ENCODE measurements around the gene ACAD8.

Gene ACAD8

GRCh38 chr11:134290646-134291045 is 37.3 kb downstream of the ACAD8 start:
- DNase-seq (ENCODE audit: low read depth), result no peak

DNA sequence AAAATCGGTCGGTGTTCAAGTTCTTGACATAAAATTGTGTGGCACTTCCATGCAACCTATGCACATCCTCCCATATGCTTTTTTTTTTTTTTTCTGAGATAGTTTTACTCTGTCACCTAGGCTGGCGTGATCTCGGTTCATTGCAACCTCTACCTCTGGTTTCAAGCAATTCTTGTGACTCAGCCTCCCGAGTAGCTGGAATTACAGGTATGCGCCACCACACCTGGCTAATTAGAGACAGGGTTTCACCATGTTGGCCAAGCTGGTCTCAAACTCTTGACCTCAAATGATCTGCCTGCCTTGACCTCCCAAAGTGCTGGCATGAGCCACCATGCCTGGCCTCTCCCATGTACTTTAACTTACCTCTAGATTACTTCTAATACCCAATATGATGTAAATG is 37.8 kb downstream of the ACAD8 start:
- no peak for DNase-seq (ENCODE audit: low read depth)

- DNase-seq (ENCODE audit: low read depth), result no peak
Observed at GRCh38 chr11:134292661-134293060, 39.3 kb downstream of the ACAD8 start.

DNA sequence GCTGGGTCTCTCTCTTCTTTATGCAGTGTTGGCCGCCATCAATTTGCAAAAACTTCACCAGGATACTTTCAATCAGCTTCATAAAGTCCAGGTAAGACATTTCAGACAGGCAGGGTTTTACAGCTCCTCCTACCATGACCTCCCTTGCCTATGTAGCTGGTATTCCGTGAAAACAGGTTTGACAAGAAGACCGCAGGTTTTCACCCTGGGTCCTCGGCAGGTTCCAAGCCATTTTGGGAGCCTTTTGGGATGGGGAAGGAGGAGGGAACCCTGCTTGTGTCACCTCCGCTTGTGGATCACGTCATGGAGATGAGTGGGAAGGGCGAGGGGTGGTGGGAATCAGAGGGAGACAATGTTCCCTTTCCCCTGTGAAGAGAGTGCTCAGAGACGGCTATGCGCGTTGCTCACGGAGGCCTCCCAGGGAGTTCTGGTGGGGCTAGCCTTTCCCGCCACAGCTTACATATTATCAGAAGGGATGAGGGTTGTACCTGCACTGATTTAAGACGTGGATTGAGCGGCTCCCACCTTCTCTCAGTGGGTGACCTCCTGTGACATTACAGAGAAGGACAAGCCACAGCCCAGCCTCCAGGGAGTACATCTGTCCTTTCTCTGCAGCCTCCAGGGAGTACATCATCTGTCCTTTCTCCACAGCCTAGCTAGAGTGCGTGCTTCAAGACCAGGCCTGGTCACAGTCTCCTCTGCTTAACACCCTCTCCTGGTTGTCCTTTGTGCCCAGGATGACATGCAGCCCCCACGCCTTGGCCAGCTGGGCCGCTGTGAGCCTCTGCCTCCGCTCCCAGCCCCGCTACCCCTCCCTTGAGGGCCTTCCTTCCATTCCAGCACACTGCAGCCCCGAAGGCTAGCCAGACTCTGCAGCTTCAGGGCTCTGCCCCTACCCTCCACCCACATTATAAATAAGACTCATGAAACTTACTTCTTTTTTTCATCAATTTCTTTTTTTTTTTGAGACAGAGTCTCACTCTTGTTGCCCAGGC is 40.0 kb downstream of the ACAD8 start:
- no peak for DNase-seq (ENCODE audit: low read depth)

GRCh38 chr11:134294664-134295063 is 41.3 kb downstream of the ACAD8 start:
- no peak for DNase-seq (ENCODE audit: low read depth)

GRCh38 chr11:134312223-134312622 is 58.9 kb downstream of the ACAD8 start:
- DNase-seq (ENCODE audit: low read depth), result no peak

DNA sequence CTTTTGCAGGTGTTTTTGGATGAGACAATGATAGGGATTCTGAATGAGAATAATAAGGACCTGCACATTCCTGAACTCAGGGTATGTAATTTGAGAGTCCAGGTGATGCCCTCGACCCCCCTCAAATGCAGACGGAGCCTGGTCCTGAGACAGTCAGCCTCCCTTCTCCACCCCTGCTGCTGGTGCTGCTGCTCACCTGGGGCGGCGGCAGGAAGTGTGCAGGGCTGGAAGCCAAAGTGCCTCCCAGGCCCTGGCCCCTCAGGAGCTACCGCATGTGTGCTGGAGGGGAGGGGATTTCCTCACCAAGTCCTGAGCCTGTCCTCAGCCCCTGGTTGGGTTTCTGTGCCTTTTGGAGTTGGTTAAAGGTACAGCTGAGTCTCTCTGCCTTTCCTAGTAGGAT is 59.4 kb downstream of the ACAD8 start:
- DNase-seq (ENCODE audit: low read depth), result no peak

DNA sequence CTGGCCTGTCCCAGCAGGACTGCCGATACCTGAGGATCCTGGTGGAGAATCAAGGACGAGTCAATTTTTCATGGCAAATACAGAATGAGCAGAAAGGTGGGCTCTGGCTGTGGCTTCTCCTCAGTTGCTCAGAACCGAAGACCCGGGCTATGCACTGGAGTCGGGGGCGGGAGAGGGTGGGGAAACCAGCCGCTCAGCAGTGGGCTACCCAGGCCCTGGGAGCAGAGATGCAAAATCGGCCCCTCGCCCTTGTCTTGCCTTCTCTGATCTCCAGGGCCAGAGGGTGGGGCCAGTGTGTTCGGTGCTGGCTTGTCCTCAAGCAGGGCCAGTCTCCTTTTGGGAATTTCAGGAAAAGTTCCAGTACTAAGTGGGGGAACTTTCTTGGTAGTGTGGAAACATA is 60.0 kb downstream of the ACAD8 start:
- DNase-seq (ENCODE audit: low read depth), result no peak

- DNase-seq (ENCODE audit: low read depth), result no peak
Observed at GRCh38 chr11:134313821-134314607, 60.6 kb downstream of the ACAD8 start.
